Heart left ventricle (tissue), 13 donors: ENCODE data around the gene KCNQ2.

ENCODE experiments used
- CTCF ChIP-seq, 12 donors: fragments of 200-600 bp; sonication (generic) in 4 of 12; IDR thresholded peaks; one replicate each; pipeline versions ENCODE4 v1.5.0 to v1.8.0; 2018 to 2022; ENCODE audit warnings: antibody characterized with exemption in 12 of 12, mild to moderate bottlenecking in 5 of 12
- POLR2A ChIP-seq, 2 donors: fragments of 450-650 bp; IDR thresholded peaks; one replicate each; pipeline ENCODE4 v1.6.1; 2017; ENCODE audit warnings: antibody characterized with exemption in 2 of 2, mild to moderate bottlenecking in 2 of 2, moderate library complexity in 2 of 2
- donor health status: ischemic (EF 13 %, LVEDD 7.1; RV severe dilation, severe dysfunction).
- donor health status: DM: no; HTN: yes; CAD: no.
- donor health status: DM: no; HTN: no; CAD: no.
- donor health status: ischemic (EF 25% LVEDD 6.9; RV normal size, moderate dysfunction).
- donor health status: ischemic (EF 25% LVEDD 5.7; RV mildly dilated, moderate dysfunction).
- donor health status: ischemic (EF 35%, LVEDD 5.7; RV mildly dilated, moderate dysfunction).
- donor health status: nonischemic (EF 11% LVEDD 7.7; RV severe dilation, severe dysfunction).
- donor health status: DM: yes; HTN: yes; CAD: no.
- donor health status: PGD.
- donor health status: ischemic (EF 29% LVEDD 5.4; RV normal size, mild dysfunction).
- donor health status: nonischemic (EF 23%, LVEDD 6.1; RV moderate dilation, normal function).

GRCh38 chr20:63421913-63422312 lies 50.5 kb downstream of the KCNQ2 start:
- no peak for TF ChIP-seq CTCF (IDR thresholded peaks at IDR 0.05)
- TF ChIP-seq POLR2A (IDR thresholded peaks at IDR 0.05) = no peak
